ENCODE data around the gene YIPF7. TPM values are rescaled to one million over a fixed set of nuclear protein-coding genes. Genes with fewer than 3 reads are reported as not detected.

Gene YIPF7
- total RNA-seq, 5 donors from 2014 or later (not counting 1 experiment from before 2014, with no cell fraction given), result 0.50 TPM; not detected in 4

DNA sequence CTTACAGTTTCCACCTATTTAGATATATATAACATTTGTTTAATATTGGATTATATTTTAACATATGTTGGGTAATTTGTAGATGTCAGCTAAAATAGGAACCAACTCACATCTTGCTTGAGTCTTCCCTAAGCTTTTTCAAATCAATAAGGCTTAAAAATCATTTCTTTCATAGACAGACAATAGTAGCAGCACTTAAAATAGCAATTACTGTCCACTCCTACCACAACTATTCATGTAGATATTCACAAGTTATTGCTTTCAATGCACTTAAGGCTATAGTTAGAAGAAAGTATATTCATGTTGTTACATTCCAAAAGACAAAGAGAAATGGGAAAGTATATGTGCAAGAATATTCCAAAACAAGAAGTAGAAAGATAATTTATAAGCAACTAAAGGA, 71.2 kb downstream of the YIPF7 start:
- Histone ChIP-seq H3K27ac (ENCODE audit: low read length) (no peak overlapping the region), H3K4me1 (ENCODE audit: control insufficient read depth in 1 of 2, extremely low read depth in 1 of 2, insufficient read depth in 2 of 2, low read length in 2 of 2) (no peaks in the 10 kb centered on the region), H3K36me3 (ENCODE audit: control insufficient read depth in 2 of 2, extremely low read depth in 1 of 2, insufficient read depth in 1 of 2, low read length in 1 of 2) (no peaks in the 10 kb centered on the region), H3K4me3 (ENCODE audit: control insufficient read depth in 1 of 2, extremely low read depth in 1 of 2, low read length in 1 of 2) (no peak overlapping the region), H3K27me3 (replicated peaks in 1 of 2; ENCODE audit: control insufficient read depth in 2 of 2, extremely low read depth in 1 of 2, insufficient read depth in 2 of 2, low read length in 1 of 2) (no peaks in the 10 kb centered on the region), H3K9me3 (no peaks in the 10 kb centered on the region)
- DNase-seq (no peak), ATAC-seq (replicated peaks in 1 of 4) (no peak)
- Mint-ChIP-seq H3K9me3 (peaks cover 4 to 11% (median 10%) of the 10 kb centered on the region in 3 donors), H3K27me3 (no peaks in the 10 kb centered on the region), H3K4me1 (no peaks in the 10 kb centered on the region), H3K4me3 (no peak overlapping the region), H3K36me3 (no peaks in the 10 kb centered on the region), H3K27ac (no peak overlapping the region)
- ChIA-PET CTCF (no interaction called here), POLR2A (no interaction called here)

DNA sequence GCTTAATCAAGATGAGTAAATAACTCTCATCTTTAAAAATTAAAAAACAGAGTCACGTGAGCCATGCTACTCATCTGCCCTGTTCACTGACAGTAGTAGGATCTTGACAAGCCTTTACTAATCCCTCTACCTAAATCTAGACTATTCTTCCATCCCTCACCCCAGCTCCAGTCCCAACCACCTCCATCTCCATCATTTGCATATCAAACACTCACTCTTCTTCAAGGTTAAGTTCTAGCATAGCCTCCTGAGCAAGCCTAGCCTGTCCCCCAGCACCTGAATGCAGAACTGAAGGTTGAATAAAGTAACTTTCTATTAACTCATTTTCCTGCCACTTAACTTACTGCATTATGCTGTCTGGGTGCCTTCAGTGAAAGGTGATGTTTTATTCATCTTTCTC, 72.5 kb downstream of the YIPF7 start:
- no peaks in the 10 kb centered on the region for H3K36me3 Mint-ChIP-seq
- no peaks in the 10 kb centered on the region for H3K4me1 ChIP-seq (ENCODE audit: control insufficient read depth in 1 of 2, extremely low read depth in 1 of 2, insufficient read depth in 2 of 2, low read length in 2 of 2)
- DNase-seq (no peak), ATAC-seq (replicated peaks in 1 of 4) (no peak)
- H3K4me3 ChIP-seq (ENCODE audit: control insufficient read depth in 1 of 2, extremely low read depth in 1 of 2, low read length in 1 of 2), result no peak overlapping the region
- H3K36me3 ChIP-seq (ENCODE audit: control insufficient read depth in 2 of 2, extremely low read depth in 1 of 2, insufficient read depth in 1 of 2, low read length in 1 of 2), result no peaks in the 10 kb centered on the region
- no peak overlapping the region for H3K4me3 Mint-ChIP-seq
- no peak overlapping the region for H3K27ac ChIP-seq (ENCODE audit: low read length)
- no peak overlapping the region for H3K27ac Mint-ChIP-seq
- no peaks in the 10 kb centered on the region for H3K27me3 ChIP-seq (replicated peaks in 1 of 2; ENCODE audit: control insufficient read depth in 2 of 2, extremely low read depth in 1 of 2, insufficient read depth in 2 of 2, low read length in 1 of 2)
- POLR2A ChIA-PET, result no interaction called here
- no peaks in the 10 kb centered on the region for H3K27me3 Mint-ChIP-seq
- peaks cover 4 to 6% (median 5%) of the 10 kb centered on the region in 3 donors for H3K9me3 Mint-ChIP-seq
- 0% methylated on average over 1 of the region's 1 CpG for WGBS (ENCODE audit: insufficient coverage)
- H3K9me3 ChIP-seq, result no peaks in the 10 kb centered on the region
- CTCF ChIA-PET, result no interaction called here
- H3K4me1 Mint-ChIP-seq, result no peaks in the 10 kb centered on the region

Other genes starting within 250 kb of the YIPF7 start
- not detected for gene KCTD8, start 202.8 kb downstream of the YIPF7 start, total RNA-seq
- 10 to 100 TPM; 16.2 to 23.8 (median 21.2) TPM for gene GUF1, start 26.8 kb upstream of the YIPF7 start, total RNA-seq
- gene GNPDA2, start 74.9 kb upstream of the YIPF7 start, total RNA-seq, result 10 to 100 TPM in 3 of 5 donors, 1 to 10 TPM in 2; 8.3 to 13.1 (median 10.9) TPM

Data from T-cell (primary cell).